Loucy (cell line): ENCODE data around the gene LGALS1.

ENCODE experiments used
- H2AFZ ChIP-seq: fragments of 200-600 bp; sonication (generic); 2 replicates; pipeline ENCODE4 v1.6.0; 2016; ENCODE audit warnings: antibody characterized with exemption, mild to moderate bottlenecking, low read length, moderate library complexity
- H3F3A ChIP-seq: fragments of 200-600 bp; 2 replicates; pipeline ENCODE4 v1.6.0; 2016; ENCODE audit warnings: antibody characterized with exemption, low read depth, mild to moderate bottlenecking
- H3K27me3 ChIP-seq: fragments of 200-600 bp; sonication (generic); 2 replicates; pipeline ENCODE4 v1.6.1; 2014; ENCODE audit warnings: low read length, mild to moderate bottlenecking; ENCODE audit not compliant: insufficient read depth, poor library complexity, severe bottlenecking
- H3K36me3 ChIP-seq: fragments of 200-600 bp; sonication (generic); 2 replicates; pipeline ENCODE4 v1.6.1; 2016; ENCODE audit warnings: low read length; ENCODE audit not compliant: insufficient read depth
- H3K4me1 ChIP-seq: fragments of 200-600 bp; sonication (generic); 2 replicates; pipeline ENCODE4 v1.5.1; 2014; ENCODE audit warnings: low read length, mild to moderate bottlenecking; ENCODE audit not compliant: insufficient read depth, poor library complexity, severe bottlenecking
- H3K4me2 ChIP-seq: fragments of 200-600 bp; sonication (generic); 2 replicates; pipeline ENCODE4 v1.6.0; 2014; ENCODE audit warnings: antibody characterized with exemption, low read length, low read depth, mild to moderate bottlenecking; ENCODE audit not compliant: poor library complexity, severe bottlenecking
- H3K4me3 ChIP-seq: fragments of 200-600 bp; sonication (generic); 2 replicates; pipeline ENCODE4 v1.5.1; 2014; ENCODE audit warnings: low read length, mild to moderate bottlenecking, mixed read lengths; ENCODE audit not compliant: poor library complexity, severe bottlenecking
- H3K79me2 ChIP-seq: fragments of 200-600 bp; sonication (generic); 2 replicates; pipeline ENCODE4 v1.6.1; 2014; ENCODE audit warnings: low read length; ENCODE audit not compliant: insufficient read depth
- H3K9ac ChIP-seq: fragments of 200-600 bp; sonication (generic); 2 replicates; pipeline ENCODE4 v1.6.0; 2014; ENCODE audit warnings: mild to moderate bottlenecking, low read depth, low read length, moderate library complexity; ENCODE audit not compliant: poor library complexity, severe bottlenecking
- H3K9me2 ChIP-seq: fragments of 200-600 bp; sonication (generic); replicated peaks from 2 replicates; pipeline ENCODE4 v1.6.1; 2016; ENCODE audit warnings: low read depth, low read length, mixed read lengths
- H3K9me3 ChIP-seq: fragments of 200-600 bp; sonication (generic); 2 replicates; pipeline ENCODE4 v1.6.1; 2014; ENCODE audit warnings: mild to moderate bottlenecking, antibody characterized with exemption, low read length, low read depth; ENCODE audit not compliant: insufficient read depth
- H4K20me1 ChIP-seq: fragments of 200-600 bp; sonication (generic); 2 replicates; pipeline ENCODE4 v1.6.0; 2014; ENCODE audit warnings: antibody characterized with exemption, low read length, mild to moderate bottlenecking; ENCODE audit not compliant: insufficient read depth, poor library complexity, severe bottlenecking
- EZH2phosphoT487 ChIP-seq: fragments of 200-600 bp; IDR thresholded peaks from 2 replicates; pipeline ENCODE4 v1.6.1; 2018; ENCODE audit warnings: antibody characterized with exemption, mild to moderate bottlenecking, moderate library complexity, borderline replicate concordance
- TF ChIP-seq, protein P1 (sequence below): fragments of 200-600 bp; sonication (generic); conservative IDR thresholded peaks from 2 replicates; pipeline ENCODE4 v1.5.1; 2014; ENCODE audit warnings: mild to moderate bottlenecking, antibody characterized with exemption, low read length

LGALS1 gene

DNA sequence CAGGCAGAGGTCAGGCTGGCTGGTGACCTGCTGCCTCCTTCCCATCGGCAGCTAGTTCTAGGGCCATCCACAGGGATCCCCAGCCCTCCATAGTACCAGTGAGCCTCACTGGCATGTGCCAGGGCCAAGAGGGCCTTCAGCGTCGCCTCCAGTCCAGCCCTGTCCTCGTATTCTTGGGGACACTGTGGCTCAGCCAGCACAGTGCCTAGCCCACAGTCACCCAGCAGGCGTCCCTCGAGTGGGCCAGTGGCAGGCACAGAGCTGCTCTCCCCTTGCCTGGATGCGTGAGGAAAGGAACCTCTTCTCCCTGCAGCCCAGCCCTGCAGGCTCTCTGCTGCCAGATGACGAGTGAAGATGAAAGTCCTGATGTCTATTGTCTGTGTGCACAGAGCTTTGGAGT lies 46.6 kb upstream of the LGALS1 start:
- H3K4me2 ChIP-seq = no peak overlapping the region
- H3K4me3 ChIP-seq = no peak overlapping the region
- H2AFZ ChIP-seq = no peak overlapping the region
- H3K27me3 ChIP-seq = no peaks in the 10 kb centered on the region
- no peaks in the 10 kb centered on the region for H4K20me1 ChIP-seq
- no peak for TF ChIP-seq EZH2phosphoT487
- TF ChIP-seq, protein P1, sequence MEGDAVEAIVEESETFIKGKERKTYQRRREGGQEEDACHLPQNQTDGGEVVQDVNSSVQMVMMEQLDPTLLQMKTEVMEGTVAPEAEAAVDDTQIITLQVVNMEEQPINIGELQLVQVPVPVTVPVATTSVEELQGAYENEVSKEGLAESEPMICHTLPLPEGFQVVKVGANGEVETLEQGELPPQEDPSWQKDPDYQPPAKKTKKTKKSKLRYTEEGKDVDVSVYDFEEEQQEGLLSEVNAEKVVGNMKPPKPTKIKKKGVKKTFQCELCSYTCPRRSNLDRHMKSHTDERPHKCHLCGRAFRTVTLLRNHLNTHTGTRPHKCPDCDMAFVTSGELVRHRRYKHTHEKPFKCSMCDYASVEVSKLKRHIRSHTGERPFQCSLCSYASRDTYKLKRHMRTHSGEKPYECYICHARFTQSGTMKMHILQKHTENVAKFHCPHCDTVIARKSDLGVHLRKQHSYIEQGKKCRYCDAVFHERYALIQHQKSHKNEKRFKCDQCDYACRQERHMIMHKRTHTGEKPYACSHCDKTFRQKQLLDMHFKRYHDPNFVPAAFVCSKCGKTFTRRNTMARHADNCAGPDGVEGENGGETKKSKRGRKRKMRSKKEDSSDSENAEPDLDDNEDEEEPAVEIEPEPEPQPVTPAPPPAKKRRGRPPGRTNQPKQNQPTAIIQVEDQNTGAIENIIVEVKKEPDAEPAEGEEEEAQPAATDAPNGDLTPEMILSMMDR = no peak
- H3K9me2 ChIP-seq = no peaks in the 10 kb centered on the region
- H3K9ac ChIP-seq = peak overlapping the region; percentile 65
- peaks cover 5% of the 10 kb centered on the region; the same call in 1 of the 2 replicates for H3F3A ChIP-seq
- peaks cover 47% of the 10 kb centered on the region for H3K4me1 ChIP-seq
- no peaks in the 10 kb centered on the region for H3K9me3 ChIP-seq
- no peaks in the 10 kb centered on the region for H3K79me2 ChIP-seq
- no peaks in the 10 kb centered on the region for H3K36me3 ChIP-seq

DNA sequence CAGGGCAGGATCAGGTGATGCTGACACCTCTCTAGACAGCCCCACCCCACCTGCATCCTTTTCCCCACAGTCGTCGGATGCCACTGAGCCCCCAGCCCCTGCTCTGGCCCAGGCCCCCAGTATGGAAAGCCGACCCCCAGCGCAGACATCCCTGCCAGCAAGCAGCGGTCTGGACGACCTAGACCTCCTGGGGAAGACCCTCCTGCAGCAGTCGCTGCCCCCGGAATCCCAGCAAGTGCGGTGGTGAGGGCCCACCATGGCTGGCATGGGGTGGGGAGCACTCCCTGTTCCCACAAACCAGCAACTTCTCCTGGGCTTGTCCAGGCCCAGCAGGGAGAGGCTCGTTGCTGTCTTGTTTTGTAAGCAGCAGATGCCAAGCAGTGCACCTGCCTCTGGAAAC lies 45.5 kb upstream of the LGALS1 start:
- no peak overlapping the region for H3K9ac ChIP-seq
- H3K27me3 ChIP-seq = no peaks in the 10 kb centered on the region
- no peak overlapping the region for H2AFZ ChIP-seq
- H3K36me3 ChIP-seq = no peaks in the 10 kb centered on the region
- peaks cover 55% of the 10 kb centered on the region for H3K4me1 ChIP-seq
- H3F3A ChIP-seq = peaks cover 12% of the 10 kb centered on the region; the same call in 1 of the 2 replicates
- TF ChIP-seq, protein P1 = no peak
- no peak for TF ChIP-seq EZH2phosphoT487
- no peak overlapping the region for H3K4me3 ChIP-seq
- H3K9me3 ChIP-seq = no peaks in the 10 kb centered on the region
- H3K4me2 ChIP-seq = no peak overlapping the region
- H3K9me2 ChIP-seq = no peaks in the 10 kb centered on the region
- H3K79me2 ChIP-seq = 0 out of 2 replicates have a peak, but pooled peaks cover under 1% of the 10 kb centered on the region
- H4K20me1 ChIP-seq = no peaks in the 10 kb centered on the region

DNA sequence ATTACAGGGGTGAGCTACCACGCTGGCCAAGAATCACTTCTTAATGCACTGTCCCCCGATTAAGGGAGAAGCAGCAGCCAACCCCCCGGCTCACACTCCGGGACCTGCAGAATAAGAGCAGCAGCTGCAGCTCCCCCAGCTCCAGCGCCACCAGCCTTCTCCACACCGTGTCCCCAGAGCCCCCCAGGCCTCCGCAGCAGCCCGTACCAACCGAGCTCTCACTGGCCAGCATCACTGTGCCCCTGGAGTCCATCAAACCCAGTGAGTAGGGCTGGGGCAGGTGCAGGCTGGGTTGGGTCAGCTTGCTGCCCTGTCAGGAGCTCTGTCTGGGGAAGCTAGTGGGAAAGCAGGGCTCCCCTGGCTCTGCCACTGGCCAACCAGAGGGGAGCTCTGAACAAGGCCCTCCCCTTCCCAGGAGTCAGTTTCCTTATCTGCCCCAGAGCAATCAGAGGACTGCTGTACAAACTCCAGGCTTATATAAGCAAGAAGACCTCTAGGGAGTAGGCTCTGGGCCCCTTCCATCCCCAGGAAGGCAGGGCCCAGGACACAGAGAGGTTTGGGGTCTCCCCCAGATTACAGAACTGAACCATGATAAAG lies 44.5 kb upstream of the LGALS1 start:
- Histone ChIP-seq H4K20me1 (no peaks in the 10 kb centered on the region), H3K9me2 (no peaks in the 10 kb centered on the region), H3K4me1 (peaks cover 65% of the 10 kb centered on the region), H3K4me3 (no peak overlapping the region), H3K9me3 (no peaks in the 10 kb centered on the region), H3K36me3 (no peaks in the 10 kb centered on the region), H3K27me3 (no peaks in the 10 kb centered on the region), H3K79me2 (0 out of 2 replicates have a peak, but pooled peaks cover 5% of the 10 kb centered on the region), H2AFZ (no peak overlapping the region), H3K4me2 (no peak overlapping the region), H3F3A (peaks cover 12% of the 10 kb centered on the region; the same call in 1 of the 2 replicates), H3K9ac (no peak overlapping the region)
- TF ChIP-seq, protein P1 = no peak
- TF ChIP-seq EZH2phosphoT487 = no peak
